Hematopoietic multipotent progenitor cell treated with erythropoietin and hydrocortisone succinate and interleukin-3 and kit ligand, for 6 days (in vitro differentiated cells): ENCODE measurements around the gene CYB5RL.
"Not testable (repeated sequence)": the region's sequence is repeated elsewhere in the genome, so short reads cannot be mapped to it uniquely, and the experiment has no call there.

ENCODE experiments used
- DNase-seq: peaks from one replicate; pipeline ENCODE4 v3.0.0-alpha.2; 2015

CYB5RL gene

DNA sequence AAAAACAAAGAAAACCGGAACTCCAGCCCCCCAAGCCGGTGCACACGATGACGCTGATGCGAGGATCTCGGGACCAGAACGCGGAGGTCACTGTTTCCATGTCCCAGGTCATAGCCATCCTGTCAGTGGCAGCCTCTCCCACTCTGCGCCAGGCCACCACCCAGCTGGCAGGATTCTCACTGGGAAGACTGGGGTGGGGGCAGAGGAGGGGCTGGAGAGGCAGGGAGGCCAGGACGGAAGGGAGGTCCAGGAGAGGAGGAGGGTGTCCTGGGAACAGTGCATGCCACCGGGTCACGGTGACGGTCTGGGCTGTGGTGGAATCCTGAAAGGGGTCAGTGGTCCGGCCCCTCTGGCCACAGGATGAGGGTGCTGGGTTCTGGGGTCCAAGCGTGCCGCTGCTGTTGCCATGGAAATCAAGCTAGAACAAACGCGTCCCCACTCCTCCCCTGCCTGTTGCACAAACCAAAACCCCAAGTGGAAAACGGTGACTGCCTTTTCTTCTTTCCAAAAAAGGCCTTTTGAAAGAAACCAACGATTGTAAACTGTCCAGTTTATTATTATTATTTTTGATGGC lies 26.2 kb upstream of the CYB5RL start:
- DNase-seq, result no peak

DNA sequence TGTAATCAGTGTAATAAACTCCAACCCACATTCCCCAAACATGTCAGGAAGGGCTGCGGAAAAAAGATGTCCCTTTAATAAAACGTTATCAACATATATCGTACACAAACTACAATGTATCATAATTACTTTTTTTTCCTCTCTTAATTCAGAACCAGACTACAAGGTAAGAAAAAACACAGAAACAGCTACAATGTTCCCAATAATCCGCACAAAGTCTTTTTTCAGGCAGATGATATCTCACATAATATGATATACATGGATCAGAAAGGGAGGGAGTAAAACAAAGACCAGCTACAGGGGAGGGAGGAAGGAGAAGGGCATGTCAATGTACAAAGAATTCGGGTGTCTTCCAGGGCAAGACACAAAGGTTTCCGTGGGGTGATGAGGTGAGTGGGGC lies 25.5 kb upstream of the CYB5RL start:
- no peak for DNase-seq

DNA sequence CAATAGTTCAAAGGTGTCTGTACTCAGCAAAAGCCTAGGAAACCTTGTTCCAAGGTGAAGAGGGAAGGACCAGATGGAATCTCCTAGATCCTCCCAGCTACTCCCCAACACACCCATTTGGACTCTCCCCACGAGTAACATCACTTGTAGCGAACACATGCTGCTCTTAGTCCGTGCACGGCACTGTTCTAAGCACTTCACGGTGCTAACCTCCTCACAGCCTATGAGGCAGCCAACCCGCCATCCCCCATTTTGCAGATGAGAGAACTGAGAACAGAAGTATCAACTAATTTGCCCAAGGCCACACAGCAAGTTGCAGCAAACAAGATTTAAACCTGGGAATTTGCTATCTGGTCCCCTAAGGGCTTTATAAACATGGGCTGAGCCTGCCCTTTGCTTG lies 24.4 kb upstream of the CYB5RL start:
- no peak for DNase-seq

DNA sequence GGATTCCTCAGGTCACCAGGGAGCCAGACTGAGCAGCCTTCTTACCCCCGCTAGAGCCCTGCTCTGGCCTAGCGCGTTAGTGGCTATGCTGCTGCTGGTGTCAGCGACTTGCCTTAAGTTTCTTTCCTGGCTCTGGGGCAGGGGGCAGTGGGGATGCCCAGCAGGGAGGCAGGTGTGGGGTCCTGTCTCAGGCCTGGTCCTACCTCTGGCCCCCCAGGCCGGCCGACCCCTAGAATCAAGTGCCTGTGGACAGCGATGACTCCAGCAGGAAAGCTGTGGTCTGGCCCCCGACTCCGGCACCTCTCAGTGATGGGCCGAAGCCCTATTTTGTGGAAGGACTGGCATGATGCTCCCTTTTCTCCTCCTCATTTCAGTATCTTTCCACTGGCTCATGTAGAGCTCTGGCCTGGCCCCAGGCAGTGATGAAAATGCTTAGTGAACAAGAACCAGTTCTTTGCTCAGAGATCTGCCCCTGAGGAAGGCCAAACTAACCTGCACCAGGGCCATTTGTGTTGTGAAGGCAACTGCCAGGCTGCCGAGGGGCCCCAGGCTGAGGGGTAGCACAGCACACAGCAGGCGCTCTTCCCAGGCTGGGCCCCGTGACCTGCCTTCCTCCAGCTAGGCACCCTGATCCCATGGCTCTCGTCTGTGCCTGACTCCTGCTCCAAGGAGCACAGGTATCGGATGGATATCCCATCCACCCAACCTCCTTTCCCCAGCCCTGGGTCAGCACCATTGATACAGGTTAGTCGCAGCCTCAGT lies 23.8 kb upstream of the CYB5RL start:
- DNase-seq, result no peak

DNA sequence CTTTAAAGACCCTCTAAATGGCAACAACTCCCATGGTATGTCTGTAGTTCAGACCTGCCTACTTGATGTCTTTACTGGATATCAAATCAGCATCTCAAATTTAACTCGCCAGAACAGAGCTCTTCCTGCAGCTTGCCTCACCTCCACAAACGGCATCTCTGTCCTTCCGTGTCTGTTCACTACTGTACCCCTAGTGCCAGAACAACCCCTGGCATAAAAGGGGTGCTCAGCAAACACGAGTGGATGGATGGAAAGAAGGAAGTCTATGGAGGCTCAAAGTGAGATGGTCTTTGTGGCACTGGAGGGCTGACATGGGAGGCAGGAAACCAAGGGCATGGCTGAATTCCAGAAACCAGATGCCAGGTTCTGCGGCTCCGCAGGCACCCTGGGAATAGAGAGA lies 22.9 kb upstream of the CYB5RL start:
- no peak for DNase-seq

DNA sequence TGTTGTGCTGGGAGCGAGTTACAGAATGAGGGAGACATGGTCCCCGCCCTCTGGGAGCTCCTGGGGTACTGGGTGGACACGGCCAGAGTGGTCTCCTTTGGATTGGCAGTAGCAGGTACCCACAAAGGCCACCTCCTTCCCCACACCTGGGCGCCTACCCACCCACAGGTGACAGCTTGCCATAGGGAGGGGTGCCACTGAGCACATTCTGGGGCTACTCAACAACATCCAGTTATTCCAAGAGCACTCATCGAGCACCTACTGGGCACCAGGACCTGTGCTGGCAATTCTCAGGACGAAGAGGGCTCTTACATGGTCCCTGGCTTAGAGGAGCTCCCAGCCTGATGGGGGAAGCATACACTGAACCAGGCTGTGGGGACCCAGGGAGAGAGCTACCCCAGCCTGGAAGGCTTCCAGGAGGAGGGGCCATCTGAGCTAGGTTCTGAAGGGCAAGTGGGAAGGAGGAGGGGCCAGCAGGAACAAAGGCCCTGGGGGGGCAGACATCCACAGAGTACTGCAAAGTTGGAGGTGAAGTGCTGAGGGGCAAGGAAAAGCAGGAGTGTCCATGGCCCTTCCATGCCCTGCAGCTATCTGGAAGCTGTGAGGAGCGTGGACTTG lies 22.1 kb upstream of the CYB5RL start:
- peak; percentile 49 for DNase-seq

DNA sequence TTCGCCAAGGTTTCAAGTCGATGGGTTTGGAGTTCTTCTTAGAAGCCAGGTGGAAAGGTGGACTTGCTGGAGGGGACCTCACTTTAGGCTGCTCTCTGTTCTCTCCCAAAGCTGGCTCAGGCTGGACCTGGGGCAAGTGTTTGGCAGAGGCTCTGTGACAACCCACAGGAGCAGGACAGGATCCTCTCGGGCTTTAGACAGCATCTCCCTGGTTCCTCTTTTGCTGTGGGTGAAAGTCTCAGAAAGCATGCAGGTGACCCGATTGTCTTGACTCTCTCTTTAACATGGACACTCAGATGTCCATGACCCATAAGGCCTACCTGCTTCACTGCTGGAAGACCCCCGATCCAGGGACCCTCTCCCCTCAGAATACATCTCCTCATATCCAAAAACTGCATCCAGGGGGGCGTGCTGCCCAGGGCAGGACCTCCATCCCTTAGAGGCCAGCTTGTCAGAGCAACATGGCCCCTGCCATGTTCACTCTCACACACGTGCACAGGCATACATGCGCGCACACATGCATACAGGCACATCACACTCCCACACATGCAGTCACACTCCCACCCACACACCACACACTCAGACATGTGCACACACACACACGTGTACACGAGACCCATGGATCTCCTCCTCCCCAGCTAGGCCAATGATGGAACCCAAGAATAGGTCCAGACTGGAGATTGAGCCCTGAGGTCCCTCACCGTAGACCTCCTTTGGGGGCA lies 21.4 kb upstream of the CYB5RL start:
- no peak for DNase-seq

DNA sequence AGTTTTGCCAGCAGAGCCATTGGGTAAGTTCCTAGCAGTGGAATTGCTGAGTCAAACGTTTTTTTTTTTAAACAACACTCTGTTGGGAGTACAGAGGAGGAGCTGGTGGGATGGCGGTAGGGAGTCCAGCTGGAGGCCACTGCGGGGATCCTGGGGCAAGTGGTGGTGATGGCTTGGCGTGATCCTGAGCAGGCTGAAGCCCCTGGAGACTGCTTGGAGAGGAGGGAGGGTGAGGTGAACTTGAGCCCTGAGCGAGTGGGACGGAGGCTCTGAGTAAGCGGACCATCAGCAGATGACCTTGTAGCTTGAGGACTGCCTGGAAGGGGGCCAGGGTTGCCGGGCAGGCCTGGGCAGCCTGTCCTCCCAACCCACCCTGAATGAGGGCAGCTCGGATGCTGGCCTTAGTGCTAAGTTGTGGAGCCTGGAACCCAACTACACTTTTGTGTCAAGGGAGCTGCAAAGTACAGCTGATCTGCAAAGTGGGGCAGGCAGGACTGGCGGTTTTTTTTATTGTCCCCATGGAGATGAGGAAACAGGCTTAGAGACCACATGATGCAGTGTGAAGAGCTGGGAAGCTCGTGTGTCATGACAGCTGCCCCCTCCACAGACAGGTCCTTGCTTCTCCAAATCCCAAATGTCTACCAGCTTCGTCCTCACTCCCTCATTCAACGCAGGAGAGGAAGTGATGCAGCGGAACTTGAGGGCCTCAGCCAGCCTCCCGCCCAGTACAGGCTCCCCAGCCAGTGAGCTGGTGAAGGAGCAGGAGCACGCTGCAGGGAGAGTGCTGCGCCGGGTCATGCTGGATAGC lies 20.4 kb upstream of the CYB5RL start:
- peak; percentile 40 for DNase-seq

DNA sequence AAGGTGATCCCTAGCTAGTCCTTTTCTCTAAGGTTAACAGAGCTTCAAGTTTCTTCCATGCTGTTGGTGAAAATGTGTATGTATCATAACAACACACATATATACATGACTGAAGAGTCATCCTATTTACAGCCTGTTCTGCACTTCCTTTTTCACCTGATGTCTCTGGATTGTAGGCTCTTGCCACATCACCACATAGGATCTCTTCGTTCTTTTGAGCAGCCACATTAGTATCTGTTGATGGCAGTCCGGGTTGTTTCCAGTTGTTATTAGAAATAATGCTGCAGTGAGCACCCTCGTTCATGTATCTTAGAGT lies 19.8 kb upstream of the CYB5RL start:
- DNase-seq, result no peak

DNA sequence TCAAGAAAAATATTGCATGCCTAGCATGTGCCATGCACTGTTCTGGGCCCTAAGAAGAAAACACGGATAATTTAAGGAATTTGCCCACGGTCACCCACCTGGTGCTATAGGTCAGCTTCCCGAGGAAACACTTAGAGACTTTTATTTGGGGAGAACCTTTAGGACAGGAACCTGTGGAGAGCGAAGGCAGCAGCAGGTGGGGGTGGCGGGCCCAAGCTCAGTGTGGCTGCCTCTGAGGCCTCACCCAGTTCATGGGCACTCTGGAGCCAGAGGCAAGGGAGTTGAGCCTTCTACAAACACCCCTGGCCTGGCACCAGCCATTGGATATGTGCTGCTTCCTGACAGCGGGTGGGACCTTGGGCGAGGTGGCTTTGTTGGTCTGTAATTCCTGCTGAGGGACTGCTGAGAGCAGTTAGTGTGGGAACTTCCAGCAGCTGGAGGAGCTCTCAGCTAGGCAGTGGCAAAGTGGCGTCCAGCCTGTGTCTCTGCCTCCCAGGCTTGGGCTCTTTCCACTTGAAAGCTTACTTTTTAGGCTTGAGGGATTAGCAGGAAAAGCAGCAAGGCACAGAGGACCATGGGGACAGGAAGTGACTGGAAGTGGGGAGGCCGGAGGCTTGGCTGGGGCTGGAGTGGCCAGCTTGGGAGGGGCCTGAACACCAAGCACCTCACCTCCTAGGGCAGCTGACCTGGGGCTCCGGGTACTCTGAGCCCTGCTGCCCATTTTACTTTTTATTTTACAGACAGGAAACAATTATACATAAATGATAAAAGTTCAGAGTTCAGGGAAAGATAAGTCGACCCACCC lies 19.3 kb upstream of the CYB5RL start:
- peak; percentile 31 for DNase-seq

DNA sequence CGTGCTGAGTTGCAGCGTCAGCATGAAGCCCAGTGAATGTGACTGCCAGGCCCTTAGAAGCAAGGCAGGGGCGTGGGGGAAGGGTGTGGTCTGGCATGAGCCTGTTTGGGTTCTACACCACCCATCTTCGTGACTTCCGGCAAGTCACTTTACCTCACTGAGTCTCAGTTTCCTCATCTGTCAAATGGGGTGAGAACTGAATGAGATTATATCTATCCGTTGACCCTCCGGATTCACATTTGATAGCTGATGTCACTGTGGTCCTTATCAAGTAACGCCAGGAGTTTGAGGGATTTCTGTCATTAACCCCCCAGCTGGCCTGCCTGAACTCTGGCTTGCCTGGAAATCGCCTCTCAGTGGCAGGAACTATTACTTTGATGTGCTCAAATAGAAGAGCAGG lies 15.7 kb upstream of the CYB5RL start:
- DNase-seq, result peak; percentile 86

DNA sequence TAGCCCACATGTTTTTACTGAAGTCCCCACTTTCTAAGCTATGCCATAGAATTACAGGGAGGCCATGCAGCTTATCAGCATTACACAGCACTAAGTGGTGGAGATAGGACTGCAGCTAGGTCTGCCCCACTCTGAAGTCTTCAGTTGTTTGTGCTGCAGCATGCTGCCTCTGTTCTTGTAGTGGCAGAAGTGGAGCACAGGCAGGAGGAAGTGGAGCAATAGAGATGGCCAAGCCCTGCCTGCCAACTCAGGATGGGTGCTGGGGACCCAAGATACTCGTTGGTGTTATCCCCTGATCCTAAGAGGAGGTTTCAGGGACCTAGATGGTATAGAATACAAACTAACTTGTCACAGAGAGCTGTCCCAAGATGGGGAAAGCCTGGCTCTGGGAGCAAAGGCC lies 13.0 kb upstream of the CYB5RL start:
- DNase-seq, result peak; percentile 95

DNA sequence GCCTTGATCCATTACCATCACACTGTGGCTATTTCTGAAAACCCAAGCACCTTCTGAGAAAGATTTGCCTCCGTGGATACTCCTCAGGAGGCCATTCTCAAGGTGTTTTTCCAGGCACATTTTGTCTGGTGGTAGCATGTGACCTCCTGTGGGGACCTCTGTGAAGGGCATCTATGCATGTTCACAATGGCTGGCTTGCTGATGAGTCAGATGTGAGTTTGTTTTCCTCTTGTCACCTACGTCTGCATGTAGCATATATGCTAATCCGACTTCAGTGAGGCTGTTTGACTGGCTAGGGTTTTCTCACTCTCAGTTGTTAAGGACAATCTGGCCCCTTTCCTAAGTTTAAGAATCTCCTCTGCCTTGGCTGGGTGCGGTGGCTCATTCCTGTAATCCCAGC lies 8.1 kb upstream of the CYB5RL start:
- not testable (repeated sequence) for DNase-seq

DNA sequence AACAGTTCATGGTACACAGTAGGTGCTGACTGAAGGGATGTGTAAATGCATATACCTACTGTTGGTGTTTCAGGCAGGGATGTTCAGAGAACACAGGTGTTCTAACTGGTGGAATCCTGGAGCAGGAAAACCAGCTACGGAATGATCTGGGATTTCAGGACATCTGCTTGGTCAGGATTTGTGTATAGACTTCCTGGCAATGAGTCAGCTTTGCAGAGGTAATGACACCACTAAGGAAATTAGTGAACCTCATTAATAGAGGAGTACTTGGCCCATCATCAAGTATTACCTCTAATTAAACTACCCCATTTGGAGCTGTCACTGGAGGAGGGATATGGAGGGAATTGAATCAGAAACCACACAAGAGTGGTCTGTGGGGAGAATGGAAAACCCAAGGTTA lies 7.5 kb upstream of the CYB5RL start:
- no peak for DNase-seq

DNA sequence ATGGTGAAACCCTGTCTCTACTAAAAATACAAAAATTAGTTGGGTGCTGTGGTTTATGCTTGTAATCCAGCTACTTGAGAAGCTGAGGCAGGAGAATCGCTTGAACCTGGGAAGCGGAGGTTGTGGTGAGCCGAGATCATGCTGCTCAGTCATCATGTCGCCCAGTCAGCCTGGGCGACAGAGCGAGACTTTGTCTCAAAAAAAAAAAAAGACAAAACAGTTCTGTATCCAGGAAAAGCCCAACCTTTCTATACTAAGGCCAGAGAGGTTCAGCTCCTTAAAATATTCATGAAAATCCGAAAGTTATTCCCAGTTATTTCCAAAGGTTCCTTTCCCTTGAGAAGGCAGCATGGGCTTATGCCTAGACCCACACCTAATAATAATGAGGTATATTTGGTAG lies 4.4 kb upstream of the CYB5RL start:
- no peak for DNase-seq

DNA sequence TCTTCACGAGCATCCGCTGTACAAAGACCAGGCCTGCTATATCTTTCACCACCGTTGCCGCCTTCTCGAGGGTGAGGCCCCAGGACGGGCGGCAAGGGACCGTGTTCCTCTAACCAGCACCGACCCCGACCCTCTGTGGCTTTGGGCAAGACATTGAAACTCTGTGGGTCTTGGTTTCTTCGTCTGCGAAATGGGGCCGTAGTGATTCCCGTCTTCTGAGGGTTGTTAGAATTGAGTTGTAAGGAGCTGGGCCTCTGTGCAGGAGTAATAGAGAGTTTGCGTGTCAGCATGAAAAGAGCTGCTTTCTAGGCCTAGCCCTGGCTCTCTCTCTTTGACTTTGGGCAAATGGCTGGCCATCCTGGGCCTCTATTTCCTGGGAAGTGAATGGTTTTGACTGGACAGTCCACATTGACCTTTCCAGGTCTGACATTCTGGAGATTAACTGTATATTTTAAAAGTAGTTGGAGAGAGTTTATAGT lies 728 bp upstream of the CYB5RL start:
- DNase-seq, result peak; percentile 47

DNA sequence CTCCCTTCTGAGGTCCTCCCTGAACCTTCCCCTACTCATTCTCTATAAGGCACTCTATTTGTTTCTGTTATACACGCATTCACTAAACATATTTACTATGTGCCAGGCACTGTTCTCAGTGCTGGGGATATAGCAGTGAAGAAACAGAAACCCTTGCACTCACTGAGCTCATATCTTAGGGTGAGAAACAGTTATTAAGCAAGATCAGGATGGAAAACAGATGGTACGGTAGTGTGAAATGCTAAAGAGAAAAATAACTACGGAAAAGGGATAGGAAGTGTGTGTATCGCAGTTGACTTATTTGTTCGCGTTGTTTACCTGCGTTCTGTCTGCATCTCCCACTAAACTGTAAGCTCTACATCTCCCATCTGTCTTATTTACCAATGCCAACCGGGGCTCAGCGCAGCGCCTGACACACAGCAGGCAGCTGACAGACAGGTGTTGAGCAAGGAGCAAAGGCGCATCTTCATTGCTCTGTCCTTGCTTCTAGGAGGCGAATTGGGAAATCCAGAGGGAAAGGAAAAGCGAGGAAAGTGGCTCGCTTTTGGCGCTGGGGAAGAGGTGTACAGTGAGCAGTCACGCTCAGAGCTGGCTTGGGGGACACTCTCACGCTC lies 572 bp downstream of the CYB5RL start:
- peak; percentile 46 for DNase-seq

DNA sequence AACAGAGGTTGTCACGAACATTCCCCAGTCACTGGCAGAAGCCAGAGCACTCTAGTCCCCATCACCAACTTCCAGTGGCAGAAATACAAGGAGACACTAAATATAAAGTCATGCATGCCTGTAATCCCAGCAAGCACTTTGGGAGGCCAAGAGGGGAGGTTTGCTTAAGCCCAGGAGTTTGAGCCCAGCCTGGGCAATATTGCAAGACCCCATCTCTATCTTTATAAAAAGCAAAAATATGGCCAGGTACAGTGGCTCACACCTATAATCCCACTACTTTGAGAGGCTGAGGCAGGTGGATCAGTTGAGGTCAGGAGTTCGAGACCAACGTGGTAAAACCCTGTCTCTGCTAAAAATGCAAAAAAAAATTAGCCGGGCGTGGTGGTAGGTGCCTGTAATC lies 6.4 kb downstream of the CYB5RL start:
- DNase-seq, result no peak

DNA sequence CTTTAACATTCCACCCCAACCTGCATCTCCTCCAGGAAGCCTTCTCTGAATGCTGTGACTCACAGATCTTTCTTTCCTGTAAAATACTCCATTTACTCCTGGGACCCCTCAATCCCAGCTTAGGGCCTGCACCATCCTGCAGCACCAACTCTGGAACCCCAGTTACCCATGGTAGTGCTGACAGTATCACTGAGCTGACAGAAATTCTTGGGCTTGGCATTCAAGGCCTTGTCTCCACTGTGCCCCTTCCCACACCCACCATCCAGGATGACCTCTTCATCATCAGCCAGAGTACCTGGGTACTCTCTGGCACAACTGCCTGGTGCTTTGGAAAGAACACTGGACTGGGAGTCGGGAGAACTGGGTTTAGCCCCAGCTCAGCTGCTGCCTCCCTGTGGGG lies 8.3 kb downstream of the CYB5RL start:
- no peak for DNase-seq

DNA sequence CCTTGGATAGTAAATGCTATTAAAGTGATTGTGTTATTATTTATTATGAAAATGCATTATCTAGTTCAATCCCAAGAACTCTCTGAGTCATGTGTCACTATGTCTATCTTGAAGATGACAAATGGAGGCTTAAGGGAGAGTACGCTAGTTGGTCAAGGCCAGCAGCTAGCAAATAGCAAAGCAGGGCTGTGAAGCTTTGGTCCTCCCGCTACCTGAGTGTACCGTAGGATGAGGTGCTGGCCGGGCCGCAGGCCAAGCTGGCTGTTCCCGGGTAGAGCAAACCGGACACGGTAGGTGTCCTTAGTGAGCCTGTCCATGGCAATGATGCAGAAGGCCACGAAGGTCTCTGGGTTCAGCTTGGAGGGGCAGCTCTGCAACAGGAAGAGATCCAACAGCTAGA lies 9.3 kb downstream of the CYB5RL start:
- DNase-seq, result no peak

DNA sequence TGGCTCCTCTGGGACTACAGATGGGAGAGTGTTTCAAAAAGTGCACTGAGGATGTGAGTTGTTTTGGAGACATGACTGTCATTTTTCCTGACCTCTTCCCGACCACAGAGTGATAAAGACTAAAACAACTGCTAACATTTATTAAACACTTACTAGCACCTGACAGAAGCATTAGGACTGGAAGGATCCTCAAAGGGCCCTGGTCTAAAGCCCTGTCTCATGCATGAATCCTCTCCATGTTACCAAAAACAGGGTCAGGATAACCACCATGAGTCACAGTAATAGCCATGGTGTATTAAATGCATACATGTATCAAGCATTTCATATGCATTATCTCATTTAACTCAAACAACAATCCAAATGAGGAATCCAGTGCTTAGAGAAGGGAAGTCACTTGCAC lies 11.5 kb downstream of the CYB5RL start:
- DNase-seq, result no peak

DNA sequence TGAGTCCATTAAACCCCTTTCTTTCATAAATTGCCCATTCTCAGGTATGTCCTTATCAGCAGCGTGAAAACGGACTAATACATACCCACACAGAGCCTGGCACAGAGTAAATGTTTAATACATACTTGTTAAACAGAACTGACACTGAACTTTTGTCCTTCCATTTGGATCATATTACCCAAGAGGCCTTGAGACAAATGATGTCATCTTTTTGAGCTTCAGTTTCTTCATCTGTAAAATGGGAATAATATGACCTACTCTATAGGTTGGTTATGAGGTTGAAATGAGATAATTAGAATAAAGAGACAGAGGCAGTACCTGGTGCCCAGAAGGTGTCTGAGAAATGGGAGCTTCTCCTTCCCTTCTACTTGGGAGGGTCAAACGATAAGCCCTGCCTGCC lies 13.8 kb downstream of the CYB5RL start:
- DNase-seq, result no peak
